ENCODE data around the gene NFATC1. TPM values are rescaled to one million over a fixed set of nuclear protein-coding genes. Genes with fewer than 3 reads are reported as not detected.

NFATC1 gene
- total and polyA plus RNA-seq, 2 experiments from 2014 or later, result 4.2 to 11.3 TPM

- no peaks in the 10 kb centered on the region for H3K79me2 ChIP-seq
- no peaks in the 10 kb centered on the region for H3K9me3 ChIP-seq (ENCODE audit: low read depth)
- peaks cover 18% of the 10 kb centered on the region for H3K4me1 ChIP-seq (ENCODE audit: insufficient read depth)
- H2AFZ ChIP-seq, result no peak overlapping the region
- H3K27me3 ChIP-seq, result no peaks in the 10 kb centered on the region
- DNase-seq (ENCODE audit: low spot score), result no peak
- no peaks in the 10 kb centered on the region for H4K20me1 ChIP-seq (ENCODE audit: insufficient read depth, poor library complexity, severe bottlenecking)
- no peak overlapping the region for H3K4me3 ChIP-seq
- H3K4me2 ChIP-seq, result no peak overlapping the region
- H3K36me3 ChIP-seq (replicated peaks; ENCODE audit: insufficient read depth, low read depth), result no peaks in the 10 kb centered on the region
- WGBS (ENCODE audit: low lambda C conversion rate, missing lambda C conversion rate), result 93% methylated on average over 25 of the region's 26 CpGs
- no peaks in the 10 kb centered on the region for H3K9me2 ChIP-seq (replicated peaks; ENCODE audit: insufficient read depth)
- no peak overlapping the region for H3K27ac ChIP-seq
- TF ChIP-seq CTCF (IDR thresholded peaks at IDR 0.05; ENCODE audit: poor library complexity) (no peak), EZH2phosphoT487 (IDR thresholded peaks at IDR 0.05; ENCODE audit: low read depth, severe bottlenecking, unreplicated experiment) (no peak), EZH2 (IDR thresholded peaks at IDR 0.05; ENCODE audit: borderline replicate concordance) (no peak)
Measured at GRCh38 chr18:79488311-79489050, 92.8 kb downstream of the NFATC1 start.

GRCh38 chr18:79489051-79489898 is 93.5 kb downstream of the NFATC1 start:
- Histone ChIP-seq H3K4me3 (no peak overlapping the region), H3K4me1 (ENCODE audit: insufficient read depth) (peaks cover 18% of the 10 kb centered on the region), H3K36me3 (replicated peaks; ENCODE audit: insufficient read depth, low read depth) (no peaks in the 10 kb centered on the region), H4K20me1 (ENCODE audit: insufficient read depth, poor library complexity, severe bottlenecking) (no peaks in the 10 kb centered on the region), H3K4me2 (no peak overlapping the region), H3K9me2 (replicated peaks; ENCODE audit: insufficient read depth) (no peaks in the 10 kb centered on the region), H3K79me2 (no peaks in the 10 kb centered on the region), H3K27me3 (no peaks in the 10 kb centered on the region), H2AFZ (no peak overlapping the region), H3K9me3 (ENCODE audit: low read depth) (no peaks in the 10 kb centered on the region), H3K27ac (no peak overlapping the region)
- TF ChIP-seq CTCF (IDR thresholded peaks at IDR 0.05; ENCODE audit: poor library complexity), result no peak
- no peak for TF ChIP-seq EZH2 (IDR thresholded peaks at IDR 0.05; ENCODE audit: borderline replicate concordance)
- TF ChIP-seq EZH2phosphoT487 (IDR thresholded peaks at IDR 0.05; ENCODE audit: low read depth, severe bottlenecking, unreplicated experiment), result no peak
- 95% methylated on average over 31 of the region's 32 CpGs for WGBS (ENCODE audit: low lambda C conversion rate, missing lambda C conversion rate)
- DNase-seq (ENCODE audit: low spot score), result no peak

GRCh38 chr18:79489899-79490625 is 94.3 kb downstream of the NFATC1 start:
- H3K4me1 ChIP-seq (ENCODE audit: insufficient read depth), result peaks cover 10% of the 10 kb centered on the region
- no peaks in the 10 kb centered on the region for H3K9me2 ChIP-seq (replicated peaks; ENCODE audit: insufficient read depth)
- TF ChIP-seq CTCF (IDR thresholded peaks at IDR 0.05; ENCODE audit: poor library complexity), result no peak
- H3K27ac ChIP-seq, result no peak overlapping the region
- no peaks in the 10 kb centered on the region for H4K20me1 ChIP-seq (ENCODE audit: insufficient read depth, poor library complexity, severe bottlenecking)
- H3K4me2 ChIP-seq, result no peak overlapping the region
- H3K9me3 ChIP-seq (ENCODE audit: low read depth), result no peaks in the 10 kb centered on the region
- no peak overlapping the region for H3K4me3 ChIP-seq
- no peak overlapping the region for H2AFZ ChIP-seq
- H3K79me2 ChIP-seq, result no peaks in the 10 kb centered on the region
- 93% methylated on average over 14 of the region's 16 CpGs for WGBS (ENCODE audit: low lambda C conversion rate, missing lambda C conversion rate)
- no peaks in the 10 kb centered on the region for H3K36me3 ChIP-seq (replicated peaks; ENCODE audit: insufficient read depth, low read depth)
- H3K27me3 ChIP-seq, result no peaks in the 10 kb centered on the region
- DNase-seq (ENCODE audit: low spot score), result no peak
